GM19238 (cell line): ENCODE data around the gene KIAA1328.

Source experiments
- DNase-seq: peaks from one replicate; pipeline ENCODE4 v3.0.0; 2011; ENCODE audit warnings: low spot score; ENCODE audit not compliant: insufficient read length

KIAA1328 gene

DNA sequence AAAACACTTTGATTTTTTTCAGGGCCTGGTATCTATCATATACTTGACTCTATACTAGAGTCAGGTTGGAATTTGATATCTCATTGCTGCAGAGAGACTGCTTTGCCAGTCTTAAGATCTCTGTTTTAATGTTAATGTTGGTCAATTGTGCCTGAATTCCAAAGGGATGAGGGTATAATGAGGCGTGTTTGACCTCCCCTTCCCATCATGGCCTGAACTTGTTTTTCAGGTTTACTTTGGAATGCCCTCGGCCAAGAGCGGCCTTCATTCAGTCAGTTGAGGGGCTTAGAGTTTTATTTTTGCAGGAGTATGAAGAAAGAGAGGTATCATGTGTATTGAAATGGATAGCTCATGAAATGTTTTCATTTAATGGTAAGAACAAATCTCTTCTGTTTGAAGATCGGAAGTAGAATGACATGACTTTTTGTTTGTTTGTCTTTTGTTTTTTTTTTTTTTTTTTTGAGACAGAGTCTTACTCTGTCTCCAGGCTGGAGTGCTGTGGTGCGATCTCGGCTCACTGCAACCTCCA lies 119.0 kb downstream of the KIAA1328 start:
- no peak for DNase-seq

DNA sequence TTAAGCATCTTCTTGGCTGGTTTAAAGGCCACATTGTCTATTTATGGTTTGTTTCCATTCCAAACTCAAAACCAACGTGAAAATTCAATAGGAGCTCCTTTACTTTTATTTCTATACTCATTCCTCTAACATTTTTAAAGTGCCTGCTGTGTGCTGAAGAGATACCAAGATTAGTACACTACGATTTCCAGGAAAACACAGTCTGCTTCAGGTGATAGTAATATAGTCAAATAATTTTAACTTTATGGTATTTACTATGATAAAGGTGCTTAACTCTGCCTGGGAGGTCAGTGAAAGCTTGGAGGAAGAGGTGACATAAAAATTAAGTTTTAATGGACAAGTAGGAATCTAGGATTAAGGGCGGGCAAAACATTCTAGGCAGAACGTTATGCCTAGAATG lies 121.4 kb downstream of the KIAA1328 start:
- no peak for DNase-seq

DNA sequence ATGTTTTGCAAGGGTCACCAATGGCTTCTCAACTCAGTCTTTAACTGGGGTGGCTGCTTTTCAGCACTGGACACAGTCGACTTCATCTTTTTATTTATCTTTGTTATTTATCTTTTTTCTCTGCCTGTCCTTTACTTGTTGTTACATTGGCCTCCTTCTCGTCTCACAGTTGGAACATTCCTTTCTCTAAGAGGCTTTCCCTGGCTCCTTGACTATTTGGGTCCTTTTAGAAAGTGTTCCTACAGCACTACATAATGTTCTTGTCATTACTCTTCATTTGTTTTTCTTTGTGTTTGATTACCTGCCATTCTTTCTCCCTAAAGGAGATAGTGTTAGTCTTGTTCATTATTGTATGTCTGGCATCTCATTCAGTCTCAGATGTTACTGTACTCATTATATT lies 122.0 kb downstream of the KIAA1328 start:
- no peak for DNase-seq

DNA sequence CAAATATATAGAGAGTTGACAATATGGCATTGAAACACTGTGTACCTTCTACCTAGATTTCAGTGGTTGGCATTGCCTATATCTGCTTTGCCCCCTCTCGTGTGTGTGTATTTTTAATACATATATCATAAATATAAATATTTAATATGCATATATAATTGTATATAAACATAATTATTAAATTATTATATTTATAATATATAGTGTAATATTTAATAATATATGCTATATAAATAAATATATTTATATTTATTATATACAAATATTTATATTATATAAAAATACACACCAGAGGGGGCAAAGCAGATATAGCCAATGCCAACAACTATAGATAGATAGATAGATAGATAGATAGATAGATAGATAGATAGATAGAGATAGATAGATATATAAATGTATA lies 124.1 kb downstream of the KIAA1328 start:
- no peak for DNase-seq

DNA sequence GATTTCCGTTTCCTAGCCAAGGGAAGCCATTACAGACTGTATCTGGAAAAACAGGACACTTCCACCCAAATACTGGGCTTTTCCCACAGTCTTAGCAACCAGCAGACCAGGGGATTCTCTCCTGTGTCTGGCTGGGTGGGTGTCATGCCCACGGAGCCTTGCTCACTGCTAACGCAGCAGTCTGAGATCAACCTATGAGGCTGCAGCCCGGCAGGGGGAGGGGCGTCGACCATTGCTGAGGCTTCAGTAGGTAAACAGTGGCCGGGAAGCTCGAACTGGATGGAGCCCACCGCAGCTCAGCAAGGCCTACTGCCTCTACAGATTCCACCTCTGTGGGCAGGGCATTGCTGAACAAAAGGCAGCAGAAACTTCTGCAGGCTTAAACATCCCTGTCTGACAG lies 131.1 kb downstream of the KIAA1328 start:
- no peak for DNase-seq

DNA sequence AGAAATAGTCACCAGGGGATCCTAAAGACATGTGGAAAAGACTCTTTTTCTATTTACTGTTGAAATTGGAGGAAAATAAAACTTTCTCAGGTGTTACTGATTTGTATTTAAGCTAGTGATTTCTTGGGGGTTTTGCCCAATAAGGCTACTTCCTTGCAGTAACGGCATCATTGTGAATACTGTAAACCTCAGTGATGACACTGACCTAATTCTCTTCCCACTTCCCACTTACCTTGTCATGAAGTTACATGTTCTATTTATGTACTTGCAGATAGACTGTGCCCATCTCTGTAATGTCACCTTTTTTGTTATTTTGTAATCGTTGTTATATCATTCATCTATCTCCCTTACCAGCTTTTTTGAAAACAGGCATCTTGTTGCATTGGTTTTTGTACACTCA lies 134.5 kb downstream of the KIAA1328 start:
- no peak for DNase-seq

DNA sequence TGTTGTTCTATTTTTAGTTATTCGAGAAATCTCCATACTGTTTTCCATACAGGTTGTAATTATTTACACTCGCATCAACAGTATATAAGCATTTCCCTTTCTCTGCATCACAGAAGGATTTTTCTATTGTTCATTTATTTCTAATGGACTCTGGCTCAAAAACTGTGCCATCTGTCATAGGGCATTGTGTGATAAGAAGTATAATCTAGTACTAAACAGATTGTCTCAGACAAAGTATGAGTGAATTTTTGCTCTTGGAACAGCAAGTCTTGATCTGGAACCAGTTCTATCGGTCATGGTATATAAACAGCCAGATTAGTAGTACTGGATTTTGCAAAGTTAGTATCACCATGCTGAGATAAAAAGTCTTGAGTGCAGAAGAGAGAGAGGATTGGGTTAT lies 145.8 kb downstream of the KIAA1328 start:
- no peak for DNase-seq

DNA sequence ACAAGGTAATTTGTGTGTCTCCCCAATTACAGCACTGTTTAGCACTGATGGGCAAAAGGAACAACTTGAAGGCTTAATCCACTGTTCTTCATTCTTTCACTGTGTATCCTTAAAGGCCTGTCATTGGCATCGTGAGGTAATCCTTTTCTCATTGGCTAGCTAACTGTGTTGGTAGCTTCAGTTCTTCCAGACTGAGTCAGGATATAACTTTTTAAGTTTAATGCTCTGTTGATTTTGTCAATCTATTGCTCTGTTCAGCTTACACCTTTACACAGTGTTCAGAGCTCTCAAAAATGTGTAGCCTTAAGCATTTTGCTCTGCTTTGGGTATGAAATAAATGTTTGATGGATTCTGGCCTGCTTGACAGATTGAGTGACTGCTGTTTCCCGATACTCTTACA lies 148.2 kb downstream of the KIAA1328 start:
- DNase-seq: no peak

DNA sequence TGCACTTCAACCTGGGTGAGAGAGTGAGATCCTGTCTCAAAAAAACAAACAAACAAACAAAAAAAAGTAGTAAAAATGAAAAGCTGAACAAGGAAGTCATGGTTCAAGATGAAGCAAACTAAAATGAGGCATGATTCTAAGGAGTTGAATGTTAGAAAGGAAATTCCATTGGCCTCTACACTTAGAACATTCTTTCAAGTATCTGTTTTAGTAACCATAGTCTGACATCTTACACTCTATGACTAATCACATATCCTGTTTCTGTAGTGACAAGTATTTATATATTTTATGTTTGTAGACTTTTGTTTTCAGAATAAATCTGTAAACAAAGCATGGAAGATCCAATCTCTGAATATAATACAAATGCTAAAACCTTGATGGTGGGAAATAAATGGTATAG lies 164.1 kb downstream of the KIAA1328 start:
- DNase-seq: no peak

DNA sequence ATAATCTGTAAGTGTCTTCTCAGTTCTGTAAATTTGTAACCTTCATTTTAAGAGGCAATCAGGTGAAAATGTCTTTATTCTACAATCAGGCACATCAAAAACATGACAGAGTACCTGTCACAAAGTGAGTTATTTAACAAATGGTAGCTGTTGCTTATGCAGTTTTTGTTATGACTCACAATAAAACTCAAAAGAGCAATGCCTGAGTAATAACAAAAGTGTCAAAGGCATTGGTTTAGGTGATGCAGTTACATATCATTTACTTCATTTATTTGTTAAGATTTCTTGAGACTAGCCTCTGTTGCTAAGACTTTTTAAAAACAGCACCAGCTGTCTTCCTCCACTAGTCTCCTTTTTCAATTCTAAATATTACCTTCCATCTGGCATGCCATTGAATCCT lies 177.8 kb downstream of the KIAA1328 start:
- DNase-seq: no peak

DNA sequence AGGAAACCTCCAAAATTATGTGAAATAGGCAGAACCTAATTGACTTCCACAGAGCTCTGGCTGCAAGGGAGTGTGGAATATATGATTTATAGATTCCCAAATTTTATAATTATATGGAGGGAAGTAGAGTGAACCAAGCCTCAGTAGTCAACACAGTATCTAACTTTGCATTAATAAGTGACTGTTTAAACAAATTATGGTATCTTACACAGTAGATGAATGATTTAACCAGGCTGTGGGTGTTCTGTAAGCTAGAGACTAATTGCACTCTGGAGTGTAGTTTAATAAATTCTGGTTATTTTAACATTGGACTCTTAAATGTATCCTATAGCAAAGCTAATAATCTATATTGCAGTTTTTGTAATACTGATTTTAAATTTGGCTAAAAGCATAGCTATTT lies 183.5 kb downstream of the KIAA1328 start:
- DNase-seq: no peak

DNA sequence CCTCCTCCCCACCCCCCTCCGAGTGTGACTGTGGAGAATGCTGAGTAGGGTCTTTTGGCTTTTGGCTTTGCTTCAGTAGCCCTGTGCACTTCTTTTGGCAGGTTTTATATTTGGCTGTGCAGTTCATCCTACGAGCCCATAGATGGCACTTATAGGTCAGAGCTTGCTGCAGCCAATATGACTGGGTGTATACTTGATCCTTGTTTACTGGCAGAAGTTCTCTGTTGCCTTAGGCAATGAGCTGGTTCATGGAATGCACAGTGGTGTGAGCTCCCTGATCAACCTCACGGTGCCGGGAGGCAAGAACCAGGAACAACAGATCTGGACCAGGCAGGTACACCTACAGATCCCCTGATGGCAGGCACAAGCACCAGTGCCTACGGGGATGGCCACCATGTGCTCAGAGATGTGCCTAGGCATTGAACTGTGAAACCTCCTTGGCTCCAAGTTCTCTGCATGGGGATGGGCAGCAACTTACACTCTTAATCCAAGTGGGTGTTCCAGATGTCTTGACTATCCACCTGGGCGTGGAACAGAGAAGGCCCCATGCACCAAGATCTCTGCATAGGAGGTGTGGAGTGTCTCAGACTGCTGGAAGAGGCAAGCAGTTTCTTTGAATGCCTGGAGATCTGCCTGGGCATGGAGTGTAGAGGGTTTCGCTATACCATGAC lies 190.4 kb downstream of the KIAA1328 start:
- no peak for DNase-seq

DNA sequence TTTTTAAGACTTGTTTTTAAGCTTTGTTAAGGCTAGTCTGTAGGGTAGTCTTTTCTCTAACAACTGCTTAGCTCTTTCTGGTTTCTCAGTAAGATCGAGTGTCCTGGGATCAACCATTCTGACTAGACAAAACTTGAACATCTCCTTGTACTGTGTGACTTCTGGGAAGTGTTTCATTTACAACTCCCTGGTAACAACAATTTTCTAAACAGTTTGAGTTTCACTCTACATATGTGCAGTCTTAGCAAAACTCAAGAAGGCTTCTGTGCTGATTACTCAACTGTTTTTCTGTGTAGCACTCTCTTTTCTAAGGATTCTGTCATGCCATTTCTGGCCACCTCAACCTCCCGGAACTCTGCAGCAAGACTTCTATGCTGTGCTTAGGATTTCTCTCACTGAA lies 204.5 kb downstream of the KIAA1328 start:
- DNase-seq: no peak

DNA sequence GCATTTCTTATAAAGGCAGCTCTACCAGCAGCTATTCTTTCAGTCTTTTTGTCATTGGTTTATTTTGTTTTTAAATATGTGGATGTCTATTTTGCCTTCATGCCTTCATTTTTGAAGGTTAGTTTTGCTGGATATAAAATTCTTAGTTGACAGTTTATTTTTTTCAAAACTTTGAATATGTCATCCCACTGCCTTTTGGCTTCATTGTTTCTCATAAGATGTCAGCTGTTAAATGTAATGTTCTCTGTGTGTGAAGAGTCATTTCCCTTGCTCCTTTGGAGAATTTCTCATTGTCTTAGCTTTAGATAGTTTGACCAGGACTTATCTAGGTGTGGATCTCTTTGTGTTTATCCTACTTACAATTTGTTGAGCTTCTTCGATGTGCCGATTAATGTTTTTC lies 213.5 kb downstream of the KIAA1328 start:
- DNase-seq: no peak

DNA sequence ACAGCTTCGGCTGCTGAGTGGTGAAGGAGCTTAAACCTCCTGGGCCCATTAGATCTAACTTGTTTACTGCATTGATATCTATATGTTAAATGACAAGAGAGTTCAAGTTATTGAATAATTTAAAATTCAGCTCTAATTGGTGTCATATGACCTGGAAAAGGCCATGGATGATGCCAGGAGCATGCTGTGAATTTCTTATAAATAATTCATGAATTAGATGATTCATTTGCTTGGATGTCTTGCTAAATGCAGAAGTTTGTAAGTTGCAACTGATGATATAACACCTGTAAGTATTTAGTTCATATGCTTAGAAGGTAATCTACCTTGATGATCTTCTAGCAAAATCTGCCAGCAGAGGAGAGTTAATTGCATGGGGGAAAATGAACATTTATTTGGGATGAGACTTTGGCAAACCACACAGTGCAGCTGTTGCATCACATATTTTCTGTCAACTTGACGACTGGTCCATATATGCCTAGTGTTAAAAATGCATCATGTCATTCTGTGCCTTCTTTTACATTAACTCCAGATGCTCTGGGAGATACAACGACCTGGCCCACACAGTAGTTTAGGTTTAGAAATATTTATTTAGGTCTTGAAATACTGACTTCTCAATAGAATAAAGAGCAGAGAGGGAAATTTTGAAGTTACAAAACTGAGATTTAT lies 226.3 kb downstream of the KIAA1328 start:
- no peak for DNase-seq

DNA sequence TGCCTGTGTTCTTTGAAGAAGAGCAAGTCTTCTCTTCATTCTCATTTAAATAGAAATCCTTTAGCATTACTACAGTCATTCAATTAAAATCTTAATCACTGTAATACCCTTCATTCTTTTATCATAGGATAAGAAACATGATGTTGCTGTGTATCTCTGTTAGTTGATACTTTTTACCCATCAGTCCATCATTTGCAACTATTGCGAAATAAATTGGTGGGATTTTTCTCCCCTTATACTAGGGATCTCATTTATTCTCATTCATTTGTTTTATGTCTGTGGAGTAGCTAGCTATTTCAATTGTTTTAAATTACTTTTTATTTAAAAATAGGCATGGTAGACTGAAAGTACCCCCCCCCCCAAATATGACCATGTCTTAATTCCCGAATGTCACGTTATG lies 235.3 kb downstream of the KIAA1328 start:
- no peak for DNase-seq

DNA sequence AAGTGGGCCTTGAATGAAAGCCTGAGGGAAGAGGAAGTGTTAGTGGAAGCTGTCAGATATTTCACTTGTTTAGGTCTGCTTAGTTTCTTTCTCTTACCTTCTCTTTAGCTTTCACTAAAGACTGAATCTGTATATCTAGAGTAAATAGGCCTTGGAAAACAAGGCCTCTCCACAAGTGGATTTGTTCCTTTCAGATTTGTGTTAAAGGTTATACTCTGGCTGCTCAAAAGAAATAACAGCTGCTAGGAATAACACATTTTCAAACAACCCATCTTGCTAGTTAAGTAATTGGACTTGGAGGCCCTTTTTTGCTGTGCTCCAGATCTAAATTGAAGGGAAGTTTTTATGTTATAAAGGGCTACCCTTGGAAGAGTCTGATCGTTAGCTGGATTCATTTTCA lies 236.3 kb downstream of the KIAA1328 start:
- DNase-seq: no peak

DNA sequence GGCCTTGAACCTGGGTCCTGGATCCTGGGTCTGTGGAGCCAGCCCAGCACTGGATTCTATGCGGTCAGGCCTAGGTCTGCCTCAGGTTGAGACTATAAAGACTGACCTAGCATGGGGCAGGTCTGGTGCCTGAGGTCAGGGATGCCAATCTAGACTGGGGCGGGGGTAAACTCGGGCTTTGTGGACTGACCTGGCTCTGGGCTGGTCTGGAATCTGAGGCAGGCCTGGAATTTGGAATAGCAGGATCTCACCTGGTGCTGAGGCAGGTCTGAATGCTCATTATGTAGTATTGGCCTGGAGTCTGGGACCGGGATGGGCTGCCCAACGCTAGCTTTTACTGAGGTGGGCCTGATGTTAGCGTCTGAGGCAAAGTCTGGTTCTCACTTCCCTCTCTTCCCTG lies 256.0 kb downstream of the KIAA1328 start:
- no peak for DNase-seq

DNA sequence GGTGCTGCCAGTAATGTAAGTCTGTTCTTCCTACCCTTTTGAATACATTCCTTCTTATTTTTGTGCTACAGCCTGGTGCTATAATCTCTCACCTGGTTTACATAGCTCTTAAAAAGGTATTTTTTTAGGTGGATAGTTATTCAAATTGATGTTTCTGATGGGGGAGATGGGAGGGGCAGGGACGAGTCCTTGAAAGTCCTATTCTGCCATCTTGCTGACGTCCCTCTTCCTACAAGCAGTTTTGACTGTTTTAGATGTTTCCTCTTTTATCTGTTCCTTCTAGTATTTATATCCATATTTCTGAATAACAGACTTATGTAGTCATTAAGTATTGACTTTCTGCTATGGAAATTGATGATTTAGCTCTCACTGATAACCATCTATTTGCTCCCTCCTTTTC lies 256.4 kb downstream of the KIAA1328 start:
- no peak for DNase-seq

DNA sequence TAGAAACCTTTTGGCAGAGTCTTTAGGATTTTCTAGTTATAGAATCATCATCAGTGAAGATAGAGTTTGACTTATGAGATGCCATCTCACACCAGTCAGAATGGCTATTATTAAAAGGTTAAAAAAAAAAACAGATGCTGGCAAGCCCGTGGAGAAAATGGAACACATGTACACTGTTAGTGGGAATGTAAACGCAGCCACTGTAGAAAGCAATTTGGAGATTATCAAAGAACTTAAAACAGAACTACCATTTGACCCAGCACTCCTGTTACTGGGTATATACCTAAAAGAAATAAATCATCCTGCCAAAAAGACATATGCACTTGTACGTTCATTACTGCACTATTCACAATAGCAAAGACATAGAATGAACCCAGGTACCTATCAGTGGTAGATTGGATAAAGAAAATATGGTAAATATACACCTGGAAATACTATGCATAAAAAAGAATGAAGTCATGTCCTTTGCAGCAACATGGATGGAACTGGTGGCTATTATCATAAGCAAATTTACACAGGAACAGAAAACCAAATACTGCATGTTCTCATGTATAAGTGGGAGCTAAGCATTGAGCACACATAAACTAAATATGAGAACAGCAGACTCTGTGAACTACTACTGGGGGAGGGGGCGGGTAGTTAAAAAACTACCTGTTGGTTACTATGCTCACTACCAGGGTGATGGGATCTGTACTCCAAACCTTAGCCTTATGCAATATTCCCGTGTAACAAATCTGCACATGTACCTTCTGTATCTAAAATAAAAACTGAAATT lies 279.0 kb downstream of the KIAA1328 start:
- no peak for DNase-seq

DNA sequence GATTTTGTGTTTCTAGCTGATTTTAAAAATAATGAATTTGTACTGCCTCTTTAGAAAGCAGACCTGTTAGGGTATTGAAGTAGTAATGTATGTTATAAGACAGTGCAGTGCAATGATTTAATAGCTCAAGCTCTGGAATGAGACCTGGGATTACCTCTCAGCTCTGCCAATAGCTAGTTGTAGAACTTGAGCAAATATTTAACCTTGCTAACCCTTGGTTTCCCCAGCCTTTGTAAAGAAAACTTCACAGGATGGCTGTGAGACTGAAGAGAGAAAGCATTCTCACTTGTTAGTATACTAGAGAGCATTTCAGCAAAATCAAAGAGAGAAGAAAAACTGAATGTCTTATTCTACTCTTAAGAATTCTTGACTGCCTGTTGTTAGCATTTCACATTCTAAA lies 293.9 kb downstream of the KIAA1328 start:
- DNase-seq: no peak

DNA sequence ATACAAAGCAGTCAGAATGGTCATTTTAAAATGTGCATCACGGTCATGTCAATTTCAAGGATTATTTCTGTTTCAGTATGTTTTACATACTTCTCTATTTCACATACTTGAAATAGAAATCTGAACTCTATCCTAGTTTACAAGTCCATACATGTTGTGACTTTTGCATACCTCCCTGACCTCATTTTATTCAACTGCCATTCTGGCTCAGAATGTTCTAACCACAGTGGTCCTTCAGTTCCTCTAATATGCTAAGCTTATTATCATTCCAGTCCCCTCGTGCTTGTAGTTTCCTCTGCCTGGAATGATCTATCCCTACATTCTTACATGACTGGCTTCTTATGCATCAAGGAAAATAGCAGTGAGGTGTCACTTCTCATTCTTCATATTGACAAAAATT lies 295.6 kb downstream of the KIAA1328 start:
- no peak for DNase-seq
